Measurements from ENCODE around the gene SLC4A1.

The SLC4A1 gene

DNA sequence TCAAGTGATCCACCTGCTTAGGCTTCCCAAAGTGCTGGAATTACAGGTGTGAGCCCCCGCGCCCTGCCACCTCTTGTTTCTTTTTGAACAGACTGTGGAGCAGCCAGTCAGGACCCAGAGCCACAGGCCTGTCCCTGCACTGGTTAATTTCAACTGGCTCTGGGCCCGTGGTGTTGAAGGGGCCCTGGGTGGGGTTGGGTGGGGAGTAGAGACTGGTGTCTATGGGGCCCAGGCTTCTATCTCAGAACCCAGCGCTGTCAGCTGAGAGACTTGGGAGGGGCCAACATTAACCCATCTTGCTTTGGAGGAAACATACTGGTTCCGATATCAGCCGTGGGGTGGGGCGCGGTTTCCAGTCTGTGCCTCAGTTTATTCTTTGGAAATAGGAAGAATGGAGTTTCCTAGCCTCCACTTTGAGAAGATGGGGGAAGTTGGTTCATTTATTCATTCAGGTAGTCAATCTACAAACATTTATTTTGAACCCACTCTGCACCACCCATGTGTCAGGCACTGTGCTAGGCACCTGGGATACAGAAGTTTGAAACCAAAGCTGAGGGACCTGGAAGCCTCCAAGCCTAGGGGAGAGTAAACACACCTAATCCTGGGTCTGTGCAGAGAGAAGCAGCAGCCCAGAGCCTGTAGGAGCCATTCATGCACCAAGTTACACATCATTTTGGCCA lies 15.5 kb upstream of the SLC4A1 start:
- DNase-seq, result no peak

DNA sequence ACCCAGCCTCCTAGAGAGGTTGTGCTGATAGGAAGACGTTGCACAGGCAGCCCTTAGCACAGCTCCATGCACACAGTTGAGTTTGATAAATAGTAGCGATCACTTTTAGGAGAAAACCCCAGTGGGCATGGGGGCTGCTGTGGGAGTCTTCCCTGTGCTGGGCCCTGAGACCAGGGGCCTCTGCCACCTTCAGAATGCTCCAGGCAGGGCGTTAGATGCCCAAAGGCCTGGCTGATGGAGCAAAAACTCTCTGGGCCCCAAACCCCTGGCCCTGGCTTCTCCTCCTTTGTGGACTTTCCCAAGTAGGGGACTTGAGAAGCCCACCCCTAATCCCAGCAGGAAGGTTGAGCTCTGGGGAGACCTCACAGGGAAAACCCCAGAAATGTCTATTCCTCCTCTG lies 14.3 kb upstream of the SLC4A1 start:
- DNase-seq, result no peak

DNA sequence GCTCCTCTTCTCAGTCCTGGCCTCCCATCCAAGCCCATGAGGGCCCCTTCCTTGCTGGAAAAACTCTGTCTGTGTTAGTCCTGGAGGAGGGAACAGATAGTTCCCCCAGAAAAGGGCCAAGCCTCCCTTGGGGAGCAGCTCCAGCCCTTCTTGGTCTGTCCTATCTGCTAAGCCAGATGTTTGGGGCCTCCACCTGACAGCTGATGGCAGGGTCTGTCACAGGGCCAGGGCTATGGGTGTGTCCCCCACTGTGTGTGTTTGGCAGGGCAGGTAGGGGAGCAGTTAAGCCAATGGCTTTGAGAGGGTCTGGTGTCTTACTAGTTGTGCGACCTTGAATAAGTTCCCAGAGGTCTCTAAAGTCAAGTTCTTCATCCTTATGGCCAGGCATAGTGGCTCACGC lies 13.6 kb upstream of the SLC4A1 start:
- DNase-seq, result no peak

DNA sequence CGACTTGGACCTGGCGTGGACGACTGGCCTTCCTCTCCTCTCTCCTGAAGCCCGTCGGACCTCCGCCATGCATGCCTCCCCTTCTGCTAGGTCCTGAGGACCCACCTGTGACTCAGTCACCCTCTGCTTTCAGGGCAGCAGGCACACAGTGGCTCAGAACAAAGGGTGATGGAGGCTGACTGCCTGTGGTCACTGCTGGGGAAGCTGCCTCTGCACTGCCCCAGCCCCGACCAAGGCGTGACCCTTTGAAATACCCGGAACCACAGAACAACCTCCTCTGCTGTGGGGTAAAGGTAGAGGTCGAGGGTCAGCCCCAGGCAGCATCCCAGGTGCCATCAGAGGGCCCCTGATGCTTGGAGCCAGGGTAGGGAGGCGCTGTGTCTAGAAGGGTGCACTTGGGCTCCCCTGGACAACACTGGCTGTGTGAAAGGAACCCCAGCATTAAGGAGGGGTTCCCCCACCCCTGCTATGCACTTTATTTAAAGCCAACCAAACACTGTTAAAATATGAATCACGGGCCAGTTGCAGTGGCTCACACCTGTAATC lies 12.5 kb upstream of the SLC4A1 start:
- DNase-seq, result no peak

DNA sequence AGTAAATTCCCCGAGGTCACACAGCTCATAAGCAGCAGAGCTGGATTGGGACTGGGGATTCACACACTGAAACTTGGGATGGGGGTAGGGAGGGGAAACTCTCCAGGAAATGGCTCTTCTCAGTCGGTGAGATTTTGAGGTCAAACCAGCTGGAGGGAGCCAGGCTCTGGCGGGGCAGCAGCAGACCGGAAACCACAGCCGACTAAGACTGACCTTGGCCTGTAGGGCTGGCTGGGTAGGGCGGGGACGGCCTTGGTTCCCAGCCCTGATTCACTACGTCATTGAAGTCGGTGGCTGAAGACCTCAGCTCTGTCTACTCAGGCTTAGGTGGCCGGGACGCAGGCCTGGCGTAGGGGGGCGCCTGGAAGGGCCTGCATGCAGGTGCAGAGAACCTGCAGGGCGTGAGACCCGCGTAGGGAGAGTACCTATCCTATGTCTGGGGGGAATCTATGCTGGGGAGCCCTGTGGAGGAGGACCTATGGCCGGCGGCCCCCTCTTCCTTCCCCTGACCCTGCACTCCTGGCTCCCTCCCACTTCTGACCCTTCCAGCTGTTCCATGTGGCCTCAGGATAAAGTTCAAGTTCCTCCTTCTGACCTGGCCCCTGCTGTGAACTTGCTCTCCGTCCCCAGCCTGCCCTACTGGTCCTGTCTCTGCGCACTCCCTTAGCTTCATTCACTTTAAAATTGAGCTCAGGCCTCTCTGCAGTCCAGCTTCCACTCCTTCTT lies 11.9 kb upstream of the SLC4A1 start:
- no peak for DNase-seq

DNA sequence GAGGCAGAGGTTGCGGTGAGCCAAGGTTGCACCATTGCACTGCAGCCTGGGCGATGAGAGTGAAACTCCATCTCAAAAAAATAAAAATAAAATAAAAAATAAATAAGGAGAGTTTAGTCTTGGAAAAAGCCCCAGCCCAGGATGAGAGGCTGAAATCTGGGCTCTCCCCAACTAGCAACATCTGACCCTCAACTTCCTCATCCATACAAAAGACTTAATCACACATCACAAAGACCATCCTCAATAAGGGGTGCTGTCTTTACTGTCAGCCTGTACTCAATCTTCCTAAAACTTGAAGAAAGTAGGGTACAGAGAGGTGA lies 11.4 kb upstream of the SLC4A1 start:
- DNase-seq, result no peak

DNA sequence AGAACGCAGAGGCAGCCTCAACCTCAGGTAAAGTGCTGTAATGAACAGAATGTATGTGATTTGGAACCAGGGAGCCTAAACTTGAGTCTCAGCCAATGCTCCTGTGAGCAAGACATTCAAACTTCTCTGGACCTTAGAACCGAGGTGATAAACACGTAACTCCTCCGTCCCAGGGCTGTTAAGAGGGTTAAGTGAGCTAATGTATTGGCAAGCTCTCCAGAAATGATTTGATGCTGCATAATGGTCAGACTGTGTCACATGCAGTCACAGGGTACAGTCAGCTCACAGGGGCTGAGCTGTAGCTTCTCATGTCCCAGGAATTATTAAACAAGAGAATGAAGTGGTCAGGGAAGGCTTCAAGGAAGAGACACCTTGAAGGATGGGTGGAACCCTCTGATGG lies 10.0 kb upstream of the SLC4A1 start:
- no peak for DNase-seq

DNA sequence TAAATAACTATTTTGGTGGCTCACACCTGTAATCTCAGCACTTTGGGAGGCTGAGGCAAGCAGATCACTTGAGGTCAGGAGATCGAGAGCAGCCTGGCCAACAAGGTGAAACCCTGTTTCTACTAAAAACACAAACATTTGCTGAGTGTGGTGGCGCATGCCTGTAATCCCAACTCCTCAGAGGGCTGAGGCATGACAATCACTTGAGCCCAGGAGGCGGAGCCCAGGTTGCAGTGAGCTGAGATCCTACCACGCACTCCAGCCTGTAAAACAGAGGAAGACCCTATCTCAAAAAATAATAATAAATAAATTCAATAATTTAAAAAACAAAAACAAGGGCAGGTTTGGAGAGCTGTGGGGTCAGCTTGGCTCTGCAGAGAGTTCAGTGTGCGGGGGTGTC lies 5.7 kb upstream of the SLC4A1 start:
- no peak for DNase-seq

DNA sequence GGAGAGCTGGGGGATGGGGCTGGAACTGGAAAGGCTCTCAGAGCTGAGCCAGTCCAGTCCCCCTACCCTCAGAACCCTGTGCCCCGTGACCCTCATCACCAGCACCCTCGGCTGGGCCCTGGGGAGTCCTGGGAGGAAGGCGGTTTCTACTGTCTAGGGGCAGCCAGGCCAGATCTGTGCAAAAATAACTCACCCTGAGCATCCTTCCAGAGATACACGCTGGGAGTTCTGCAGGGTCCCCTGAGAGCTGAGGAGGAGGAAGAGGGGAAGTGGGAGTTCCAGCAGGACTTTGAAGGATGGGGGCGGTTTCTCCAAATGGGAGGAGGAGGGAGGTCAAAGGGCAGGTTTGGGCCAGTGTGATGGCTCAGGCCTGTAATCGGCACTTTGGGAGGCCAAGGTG lies 5.0 kb upstream of the SLC4A1 start:
- DNase-seq, result no peak

DNA sequence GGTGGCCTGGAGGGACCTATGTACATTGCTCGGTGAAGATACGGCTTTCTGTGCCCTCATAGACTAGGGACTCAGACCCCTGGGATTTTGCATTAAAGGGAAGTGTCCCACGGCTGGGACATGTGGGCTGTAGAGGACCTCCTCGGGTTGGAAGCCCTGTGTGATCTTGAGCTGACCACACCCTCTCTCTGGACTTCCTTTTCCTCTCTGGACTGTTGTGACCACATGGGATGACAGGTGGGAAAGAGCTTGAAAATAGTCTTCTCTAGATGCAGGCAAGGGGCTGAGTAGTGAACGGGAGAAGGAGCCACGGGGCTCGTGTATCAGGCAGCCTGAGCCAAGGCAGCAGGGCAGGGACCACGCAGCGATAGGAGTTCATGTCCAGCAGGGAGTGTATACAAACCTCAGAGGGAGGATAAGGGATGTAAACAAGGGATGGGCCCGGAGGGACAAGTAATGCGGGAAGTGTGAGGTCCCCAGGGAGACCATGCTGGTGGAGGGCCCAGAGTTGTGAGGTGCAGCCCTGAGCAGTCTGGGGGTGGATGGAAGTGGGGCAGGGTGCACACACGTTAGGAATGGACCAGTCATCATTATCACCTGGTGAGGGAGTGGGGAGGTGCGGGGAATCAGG lies 4.5 kb upstream of the SLC4A1 start:
- DNase-seq, result no peak

DNA sequence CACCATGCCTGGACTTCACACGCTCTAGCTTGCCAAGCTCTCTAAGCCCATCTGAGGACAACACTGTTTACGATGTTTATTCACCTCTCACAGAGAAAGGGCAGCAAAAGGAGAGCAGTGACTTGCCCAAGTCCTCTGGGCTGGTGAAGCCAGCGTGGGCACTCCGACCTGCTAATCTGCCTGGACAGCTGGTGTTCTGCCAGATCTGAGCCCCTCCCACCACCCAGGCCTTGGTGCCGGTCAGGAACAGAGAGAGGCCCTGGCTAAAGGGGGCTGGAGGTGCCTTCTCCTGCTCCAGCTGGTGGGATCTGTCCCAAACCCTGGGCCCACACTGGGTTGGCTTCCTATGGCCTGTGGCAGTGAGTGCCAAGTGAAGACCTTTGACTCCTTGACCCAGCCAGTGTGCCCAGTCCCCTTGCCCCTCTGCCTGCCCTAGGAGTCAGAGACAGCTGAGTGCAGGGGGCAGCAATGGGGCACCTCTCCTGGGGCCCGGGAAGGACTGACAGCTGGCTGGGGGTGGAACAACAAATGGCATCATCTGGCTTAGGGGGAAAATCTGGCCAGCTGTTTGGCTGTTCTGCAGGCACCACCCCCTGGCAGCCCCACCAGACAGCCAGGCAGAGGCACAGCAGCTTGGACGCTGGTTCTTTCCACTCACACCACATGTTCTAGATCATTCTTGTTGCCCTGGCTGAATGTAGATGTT lies 1.8 kb upstream of the SLC4A1 start:
- DNase-seq, result no peak

DNA sequence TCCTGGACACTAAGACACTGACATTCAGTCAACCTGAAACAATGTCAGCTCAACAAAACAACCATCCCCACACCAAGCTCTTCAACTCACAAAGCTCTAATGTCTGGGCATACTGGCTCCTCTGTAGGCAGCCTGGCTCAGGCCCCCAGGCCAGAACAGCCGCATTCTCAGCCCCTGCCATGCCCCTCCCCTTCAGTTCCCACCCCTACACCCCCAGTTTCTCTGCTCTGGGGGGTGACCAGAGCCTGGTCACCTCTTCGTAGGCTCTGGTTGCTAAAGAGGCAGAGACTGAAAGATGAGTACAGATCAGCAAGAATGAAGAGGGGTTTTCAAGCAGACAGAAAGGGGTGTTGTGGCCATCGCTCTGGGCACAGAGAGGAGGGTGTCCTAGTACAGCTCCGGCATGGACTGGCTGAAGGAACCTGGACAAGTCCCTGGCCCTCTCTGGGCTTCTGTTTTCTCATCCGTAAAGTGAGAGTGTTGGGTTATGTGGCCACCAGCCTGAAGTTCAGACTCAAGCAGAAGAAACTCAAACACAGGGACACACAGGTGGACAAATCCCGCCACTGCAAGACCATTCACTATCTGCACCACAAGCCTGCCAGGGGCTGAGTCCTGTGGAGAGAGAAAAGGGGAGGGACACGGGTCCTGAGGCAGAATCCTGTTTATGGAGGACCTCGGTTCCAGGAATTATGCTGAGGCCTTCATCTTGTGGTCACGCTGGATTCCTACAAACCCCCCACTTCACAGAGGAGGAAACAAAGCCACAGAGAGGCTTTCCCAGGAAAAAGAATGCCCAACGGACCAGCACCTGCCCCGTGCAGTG lies 987 bp upstream of the SLC4A1 start:
- DNase-seq, result no peak

DNA sequence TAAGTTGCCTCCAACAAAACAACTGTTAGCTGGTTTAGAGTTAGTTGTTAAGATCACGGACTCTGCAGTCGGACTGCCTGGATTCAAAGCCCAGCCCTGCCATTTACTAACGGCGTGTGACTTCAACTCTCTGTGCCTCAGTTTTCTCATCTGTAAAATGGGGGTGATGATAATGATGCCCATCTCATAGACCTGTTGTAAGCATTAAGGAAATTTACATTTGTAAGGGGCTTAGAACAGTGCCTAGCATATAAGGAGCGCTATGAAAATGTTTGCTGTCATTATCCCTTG lies 825 bp downstream of the SLC4A1 start:
- no peak for DNase-seq

DNA sequence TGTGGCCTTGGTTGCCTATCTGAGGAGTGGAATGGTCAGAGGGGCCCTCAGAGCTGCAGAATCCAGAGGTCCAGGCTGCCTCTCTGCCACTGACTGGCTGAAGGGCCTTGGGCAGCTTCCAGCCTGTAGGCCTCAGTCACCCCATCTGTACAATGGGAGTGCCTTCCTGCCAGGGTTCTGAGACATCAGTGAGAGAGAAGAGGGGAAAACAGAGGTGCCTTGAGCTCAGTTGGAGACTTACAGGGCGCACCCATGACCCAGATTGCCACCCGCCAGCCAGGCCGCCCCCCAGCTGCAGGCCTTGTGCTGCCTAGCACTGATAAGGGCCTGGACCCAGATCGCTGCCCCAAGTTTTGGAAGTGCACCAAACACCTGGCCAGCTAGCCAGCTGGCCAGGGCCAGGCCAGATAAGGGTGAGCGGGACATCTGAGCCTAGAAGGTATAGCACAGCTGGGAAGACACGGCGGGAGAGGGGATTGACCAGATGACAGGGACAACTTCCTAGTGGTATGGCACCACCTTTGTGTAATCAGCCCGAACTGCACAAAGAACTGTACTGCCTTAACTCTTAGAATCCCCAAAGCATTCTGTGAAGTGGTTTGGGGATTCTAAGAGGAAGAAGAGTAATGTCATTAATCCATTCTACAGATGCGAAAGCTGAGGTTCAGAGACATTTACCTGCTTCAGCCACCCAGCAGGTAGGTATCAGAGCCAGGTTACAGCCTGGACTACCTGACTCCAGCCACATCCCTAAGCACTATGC lies 1.4 kb downstream of the SLC4A1 start:
- DNase-seq, result no peak

DNA sequence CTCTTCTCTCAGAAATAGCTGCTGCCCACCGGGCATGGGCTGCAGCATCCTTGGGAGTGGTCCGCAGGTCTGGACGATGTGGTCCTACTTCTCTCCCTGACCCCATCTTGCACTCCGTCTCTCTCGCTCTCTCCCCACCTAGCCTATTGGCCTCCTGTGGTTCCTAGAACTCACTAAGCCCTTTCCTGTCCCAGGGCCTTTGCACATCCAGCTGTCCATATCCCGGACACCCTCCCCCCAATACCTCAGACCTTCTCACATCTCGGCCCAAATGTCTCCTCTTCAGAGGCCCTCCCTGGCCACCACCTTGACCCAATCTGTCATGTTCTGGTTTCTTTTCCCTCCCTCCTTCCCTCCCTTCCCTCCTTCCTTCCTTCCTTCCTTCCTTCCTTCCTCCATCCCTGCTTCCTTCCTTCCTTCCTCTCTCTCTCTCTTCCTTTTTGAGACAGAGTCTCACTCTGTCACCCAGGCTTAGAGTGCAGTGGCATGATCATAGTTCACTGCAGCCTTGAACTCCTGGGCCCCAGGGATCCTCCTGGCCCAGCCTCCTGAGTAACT lies 4.5 kb downstream of the SLC4A1 start:
- DNase-seq, result no peak

DNA sequence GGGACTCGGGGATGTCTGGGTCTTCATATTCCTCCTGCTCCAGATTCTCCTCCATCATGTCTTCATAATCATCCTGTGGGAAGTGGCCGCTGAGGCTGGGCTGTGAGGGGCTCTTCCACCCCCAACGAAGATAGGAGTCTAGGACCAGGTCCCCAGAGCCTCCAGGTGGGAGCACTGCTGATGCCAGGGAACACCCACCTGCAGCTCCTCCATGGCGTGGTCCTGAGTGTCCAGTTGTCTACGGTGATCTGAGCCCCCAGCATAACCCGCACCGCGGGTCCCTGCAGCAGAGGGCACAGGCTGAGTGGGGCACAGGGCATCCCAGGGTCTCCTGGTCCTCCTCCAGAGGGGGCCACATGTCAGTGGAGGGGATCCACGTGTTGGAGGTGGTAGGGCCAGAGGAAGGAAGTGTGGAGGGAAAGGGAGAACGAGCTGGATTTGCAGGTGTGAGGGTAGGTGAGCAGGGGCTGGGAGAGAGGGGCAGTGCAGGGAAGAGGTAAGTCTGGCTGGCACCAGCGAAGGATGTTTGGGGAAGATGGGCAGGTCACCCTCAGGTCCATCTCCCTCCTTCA lies 5.2 kb downstream of the SLC4A1 start:
- no peak for DNase-seq

DNA sequence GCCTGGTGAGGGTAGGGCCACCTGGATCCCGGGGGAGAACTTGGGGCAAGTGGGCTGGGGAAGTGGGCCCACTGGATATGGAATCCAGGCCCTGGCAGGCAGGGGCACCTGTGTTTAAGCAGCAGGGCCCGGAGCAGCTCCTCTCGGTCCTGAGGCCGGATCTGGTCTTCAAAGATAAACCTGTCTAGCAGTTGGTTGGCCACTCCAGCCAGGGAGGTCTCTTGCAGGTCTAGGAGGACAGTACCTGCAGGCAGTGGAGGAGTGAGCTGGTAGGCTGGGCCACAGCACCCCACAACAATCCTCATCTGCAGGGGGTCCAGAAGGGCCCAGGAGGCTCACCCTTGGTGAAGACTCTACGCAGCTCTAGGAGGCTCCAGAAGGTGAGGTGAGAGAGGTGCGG lies 7.6 kb downstream of the SLC4A1 start:
- no peak for DNase-seq

DNA sequence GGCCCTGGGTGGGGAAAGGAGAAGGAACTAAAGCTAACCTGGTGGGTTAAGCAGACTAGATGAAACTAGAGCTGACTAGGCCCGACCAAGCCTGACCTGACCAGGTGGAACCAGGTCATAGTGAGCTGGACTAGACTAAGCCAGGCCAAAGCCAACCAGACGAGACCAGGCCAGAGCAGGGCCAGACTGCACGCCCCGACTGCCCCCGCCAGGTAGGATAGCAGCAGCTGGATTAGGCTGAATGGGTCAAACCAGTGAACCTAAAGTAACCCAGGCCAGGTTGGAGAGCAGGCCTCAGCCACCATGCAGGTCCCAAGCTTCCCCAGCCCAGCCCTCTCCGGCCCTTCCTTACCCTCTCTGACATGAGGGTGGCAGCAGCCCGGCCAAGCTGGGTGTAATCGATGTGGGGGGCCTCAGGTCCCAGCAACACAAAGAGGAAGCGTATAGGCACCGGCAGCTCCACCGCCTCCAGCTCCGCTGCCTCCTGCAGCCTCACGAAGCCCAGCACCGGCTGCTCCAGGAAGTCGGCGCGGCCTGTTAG lies 9.1 kb downstream of the SLC4A1 start:
- DNase-seq, result no peak

DNA sequence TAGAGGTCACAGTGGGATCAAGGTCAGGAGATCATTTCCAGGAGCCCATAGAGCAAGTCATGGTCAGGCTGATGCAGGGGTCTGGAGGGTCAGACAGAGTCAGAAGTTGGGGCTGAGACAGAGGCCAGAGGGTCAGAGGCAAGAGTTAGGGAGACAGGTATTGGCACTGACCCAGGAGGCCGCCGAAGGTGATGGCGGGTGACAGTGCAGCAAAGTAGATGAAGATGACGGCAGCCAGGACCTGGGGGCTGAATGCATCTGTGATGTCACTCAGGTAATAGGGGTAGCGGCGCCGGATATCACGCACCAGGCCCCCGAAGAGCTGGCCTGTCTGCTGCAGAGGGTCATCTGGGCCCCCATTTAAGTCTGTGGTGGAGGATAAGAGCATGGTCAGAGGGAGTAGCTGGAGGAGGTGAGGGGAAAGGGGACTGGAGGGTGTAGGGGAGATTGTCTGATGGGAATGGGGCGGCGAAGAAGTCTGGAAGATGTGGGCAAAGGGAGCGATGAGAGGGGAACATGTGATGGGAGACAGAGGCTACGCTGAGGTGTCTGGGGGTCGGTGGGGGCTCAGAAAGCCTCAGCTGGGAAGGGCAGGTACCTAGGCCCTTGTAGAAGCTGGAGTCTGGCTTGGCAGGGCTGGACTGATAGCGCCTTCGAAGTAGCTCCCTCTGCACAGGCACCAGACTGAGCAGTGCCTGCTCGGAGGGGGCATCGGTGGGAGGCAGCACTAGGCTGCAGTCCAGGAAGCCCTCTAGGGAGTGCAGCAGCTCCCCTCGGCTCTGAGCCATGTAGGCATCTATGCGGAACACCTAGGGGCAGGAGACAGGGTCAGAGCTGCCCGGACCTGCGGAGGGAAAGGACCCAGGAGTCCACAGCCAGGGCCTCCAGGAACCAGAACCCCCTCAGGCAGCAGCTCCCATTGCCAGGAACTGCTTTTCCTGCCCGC lies 9.8 kb downstream of the SLC4A1 start:
- DNase-seq, result no peak

DNA sequence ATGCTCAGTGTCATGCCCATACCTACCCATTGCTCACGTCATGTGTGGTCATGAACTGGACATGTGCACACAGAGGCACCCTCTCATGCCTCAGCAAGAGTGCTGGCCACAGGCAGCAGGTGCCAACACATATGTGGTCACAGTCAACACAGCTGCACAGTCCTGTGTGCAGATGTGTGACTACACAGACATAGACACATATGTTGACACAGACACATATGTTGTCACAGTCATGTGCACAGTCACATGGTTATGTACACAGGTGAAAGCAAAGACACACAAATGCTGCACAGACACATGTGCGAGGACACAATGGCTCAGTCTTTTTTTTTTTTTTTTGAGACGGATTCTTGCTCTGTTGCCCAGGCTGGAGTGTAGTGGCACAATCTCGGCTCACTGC lies 11.3 kb downstream of the SLC4A1 start:
- no peak for DNase-seq
